ENCODE data around the gene LIN7A. TPM values are rescaled to one million over a fixed set of nuclear protein-coding genes. Genes with fewer than 3 reads are reported as not detected.

Gene LIN7A
- polyA plus RNA-seq, 1 donor from 2014 or later, result 31.5 TPM

GRCh38 chr12:80858356-80858755, 79.4 kb downstream of the LIN7A start:
- Histone ChIP-seq H3K27ac (ENCODE audit: low read length) (no peak overlapping the region), H3K9me2 (ENCODE audit: insufficient read depth, low read length) (no peaks in the 10 kb centered on the region), H3K79me2 (replicated peaks; ENCODE audit: insufficient read depth, low read length) (no peaks in the 10 kb centered on the region), H2AFZ (ENCODE audit: low read depth, low read length) (no peak overlapping the region), H3K9me3 (ENCODE audit: low read length) (no peaks in the 10 kb centered on the region), H4K20me1 (ENCODE audit: insufficient read depth) (no peaks in the 10 kb centered on the region), H3K9ac (ENCODE audit: low read length) (no peak overlapping the region), H3K4me3 (ENCODE audit: low read length) (no peak overlapping the region), H3K36me3 (ENCODE audit: insufficient read depth, low read length) (no peaks in the 10 kb centered on the region), H3K4me2 (ENCODE audit: low read length) (no peak overlapping the region), H3K27me3 (ENCODE audit: insufficient read depth, low read depth, low read length) (no peaks in the 10 kb centered on the region), H3F3A (ENCODE audit: insufficient read depth, low read length, poor library complexity, severe bottlenecking) (no peaks in the 10 kb centered on the region)
- no peak for TF ChIP-seq SMC3 (conservative IDR thresholded peaks at IDR 0.05; ENCODE audit: poor library complexity)
- TF ChIP-seq REST (IDR thresholded peaks at IDR 0.05; ENCODE audit: borderline replicate concordance), result no peak
- TF ChIP-seq EZH2 (IDR thresholded peaks at IDR 0.05; ENCODE audit: borderline replicate concordance, insufficient read depth, low read length, poor library complexity, severe bottlenecking), result no peak
- no peak for TF ChIP-seq EP300 (conservative IDR thresholded peaks at IDR 0.05; ENCODE audit: poor library complexity, severe bottlenecking)
- no peak for TF ChIP-seq POLR2AphosphoS5 (IDR thresholded peaks at IDR 0.05)

- Histone ChIP-seq H3K79me2 (replicated peaks; ENCODE audit: insufficient read depth, low read length) (no peaks in the 10 kb centered on the region), H3K4me2 (ENCODE audit: low read length) (no peak overlapping the region), H2AFZ (ENCODE audit: low read depth, low read length) (no peak overlapping the region), H3K9me3 (ENCODE audit: low read length) (no peaks in the 10 kb centered on the region), H3K36me3 (ENCODE audit: insufficient read depth, low read length) (no peaks in the 10 kb centered on the region), H3K4me3 (ENCODE audit: low read length) (no peak overlapping the region), H3K27me3 (ENCODE audit: insufficient read depth, low read depth, low read length) (no peaks in the 10 kb centered on the region), H3K9ac (ENCODE audit: low read length) (no peak overlapping the region), H3K9me2 (ENCODE audit: insufficient read depth, low read length) (no peaks in the 10 kb centered on the region), H3K27ac (ENCODE audit: low read length) (no peak overlapping the region), H3F3A (ENCODE audit: insufficient read depth, low read length, poor library complexity, severe bottlenecking) (no peaks in the 10 kb centered on the region), H4K20me1 (ENCODE audit: insufficient read depth) (no peaks in the 10 kb centered on the region)
- TF ChIP-seq RAD21 (conservative IDR thresholded peaks at IDR 0.05) (no peak), SMC3 (conservative IDR thresholded peaks at IDR 0.05; ENCODE audit: poor library complexity) (no peak), MXI1 (conservative IDR thresholded peaks at IDR 0.05; ENCODE audit: poor library complexity, severe bottlenecking) (no peak), REST (IDR thresholded peaks at IDR 0.05; ENCODE audit: borderline replicate concordance) (no peak), EP300 (conservative IDR thresholded peaks at IDR 0.05; ENCODE audit: poor library complexity, severe bottlenecking) (no peak)
Observed at GRCh38 chr12:80857311-80857710, 80.4 kb downstream of the LIN7A start.

Measured in neural cell (in vitro differentiated cells).